Parathyroid adenoma (tissue), 2 donors: ENCODE results near the gene SCAMP3.

ENCODE experiments used
- H2AFZ ChIP-seq: fragments of 300-600 bp; sonication (generic); one replicate; pipeline ENCODE4 v1.7.0; 2017; ENCODE audit warnings: antibody characterized with exemption, mild to moderate bottlenecking
- H3K27ac ChIP-seq: fragments of 300-600 bp; sonication (generic); one replicate; pipeline ENCODE4 v1.7.0; 2017
- H3K27me3 ChIP-seq: fragments of 300-600 bp; sonication (generic); one replicate; pipeline ENCODE4 v1.7.0; 2017; ENCODE audit warnings: low read length; ENCODE audit not compliant: control insufficient read depth, insufficient read depth
- H3K36me3 ChIP-seq: fragments of 300-600 bp; sonication (generic); one replicate; pipeline ENCODE4 v1.7.0; 2017; ENCODE audit warnings: low read length; ENCODE audit not compliant: control insufficient read depth, insufficient read depth
- H3K4me1 ChIP-seq: fragments of 300-600 bp; sonication (generic); one replicate; pipeline ENCODE4 v1.7.0; 2017; ENCODE audit warnings: control low read depth
- H3K4me2 ChIP-seq: fragments of 300-600 bp; sonication (generic); one replicate; pipeline ENCODE4 v1.7.0; 2017; ENCODE audit warnings: low read length
- H3K4me3 ChIP-seq: fragments of 300-600 bp; sonication (generic); one replicate; pipeline ENCODE4 v1.7.0; 2017; ENCODE audit warnings: low read depth, low read length
- H3K79me2 ChIP-seq: fragments of 300-600 bp; sonication (generic); one replicate; pipeline ENCODE4 v1.7.0; 2017; ENCODE audit warnings: control low read depth
- H3K9ac ChIP-seq: fragments of 300-600 bp; sonication (generic); one replicate; pipeline ENCODE4 v1.7.0; 2017; ENCODE audit warnings: mild to moderate bottlenecking
- H3K9me3 ChIP-seq: fragments of 300-600 bp; sonication (generic); one replicate; pipeline ENCODE4 v1.7.0; 2017; ENCODE audit warnings: low read length; ENCODE audit not compliant: control insufficient read depth
- TF ChIP-seq, protein P1 (sequence below): fragments of 300-600 bp; sonication (generic); IDR thresholded peaks from one replicate; pipeline ENCODE4 v1.7.0; 2017; ENCODE audit warnings: antibody characterized with exemption, mild to moderate bottlenecking
- donor health status: primary hyperparathyroidism.

SCAMP3 gene

DNA sequence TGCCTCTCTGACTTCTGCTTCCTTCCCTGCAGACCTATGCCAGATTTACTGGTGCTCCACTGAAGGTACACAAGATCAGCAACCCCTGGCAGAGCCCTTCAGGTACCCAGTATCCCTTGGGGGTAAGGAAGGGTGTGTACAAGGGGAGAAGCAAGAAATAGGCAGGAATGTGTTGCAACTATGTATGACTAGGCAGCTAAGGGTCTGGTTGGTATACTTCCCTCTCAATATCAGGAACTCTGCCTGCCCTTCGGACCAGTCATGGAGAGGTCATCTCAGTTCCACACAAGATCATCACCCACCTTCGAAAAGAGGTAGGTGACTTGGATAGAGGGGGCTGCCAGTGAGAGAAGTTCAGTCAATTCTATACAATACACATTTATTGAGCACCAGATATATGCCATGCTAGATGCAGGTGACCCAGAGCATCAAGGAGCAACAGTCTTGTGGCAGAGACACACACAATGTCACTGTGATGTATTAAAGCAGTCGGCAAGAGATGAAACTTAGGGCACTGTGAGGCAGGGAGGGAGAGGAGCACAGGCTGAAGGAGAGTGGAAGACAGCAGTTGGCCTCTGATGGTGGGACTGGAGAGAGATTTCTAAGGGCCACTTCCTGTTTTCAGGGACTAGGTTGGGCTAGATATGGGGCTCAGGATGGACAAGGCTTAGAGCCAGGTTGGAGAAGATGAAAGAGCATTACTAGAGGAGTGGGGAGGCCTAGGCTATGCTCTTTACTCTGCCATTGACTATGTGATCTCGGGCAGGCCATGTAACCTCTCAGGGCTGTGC is 51.7 kb downstream of the SCAMP3 start:
- no peak overlapping the region for H3K9ac ChIP-seq
- no peak overlapping the region for H3K4me3 ChIP-seq
- H3K9me3 ChIP-seq: no peaks in the 10 kb centered on the region
- no peak overlapping the region for H3K4me2 ChIP-seq
- no peak overlapping the region for H2AFZ ChIP-seq
- H3K27me3 ChIP-seq: no peaks in the 10 kb centered on the region
- peaks cover 4% of the 10 kb centered on the region for H3K4me1 ChIP-seq
- no peaks in the 10 kb centered on the region for H3K79me2 ChIP-seq
- TF ChIP-seq, protein P1, sequence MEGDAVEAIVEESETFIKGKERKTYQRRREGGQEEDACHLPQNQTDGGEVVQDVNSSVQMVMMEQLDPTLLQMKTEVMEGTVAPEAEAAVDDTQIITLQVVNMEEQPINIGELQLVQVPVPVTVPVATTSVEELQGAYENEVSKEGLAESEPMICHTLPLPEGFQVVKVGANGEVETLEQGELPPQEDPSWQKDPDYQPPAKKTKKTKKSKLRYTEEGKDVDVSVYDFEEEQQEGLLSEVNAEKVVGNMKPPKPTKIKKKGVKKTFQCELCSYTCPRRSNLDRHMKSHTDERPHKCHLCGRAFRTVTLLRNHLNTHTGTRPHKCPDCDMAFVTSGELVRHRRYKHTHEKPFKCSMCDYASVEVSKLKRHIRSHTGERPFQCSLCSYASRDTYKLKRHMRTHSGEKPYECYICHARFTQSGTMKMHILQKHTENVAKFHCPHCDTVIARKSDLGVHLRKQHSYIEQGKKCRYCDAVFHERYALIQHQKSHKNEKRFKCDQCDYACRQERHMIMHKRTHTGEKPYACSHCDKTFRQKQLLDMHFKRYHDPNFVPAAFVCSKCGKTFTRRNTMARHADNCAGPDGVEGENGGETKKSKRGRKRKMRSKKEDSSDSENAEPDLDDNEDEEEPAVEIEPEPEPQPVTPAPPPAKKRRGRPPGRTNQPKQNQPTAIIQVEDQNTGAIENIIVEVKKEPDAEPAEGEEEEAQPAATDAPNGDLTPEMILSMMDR: no peak
- H3K36me3 ChIP-seq: no peaks in the 10 kb centered on the region
- no peak overlapping the region for H3K27ac ChIP-seq

DNA sequence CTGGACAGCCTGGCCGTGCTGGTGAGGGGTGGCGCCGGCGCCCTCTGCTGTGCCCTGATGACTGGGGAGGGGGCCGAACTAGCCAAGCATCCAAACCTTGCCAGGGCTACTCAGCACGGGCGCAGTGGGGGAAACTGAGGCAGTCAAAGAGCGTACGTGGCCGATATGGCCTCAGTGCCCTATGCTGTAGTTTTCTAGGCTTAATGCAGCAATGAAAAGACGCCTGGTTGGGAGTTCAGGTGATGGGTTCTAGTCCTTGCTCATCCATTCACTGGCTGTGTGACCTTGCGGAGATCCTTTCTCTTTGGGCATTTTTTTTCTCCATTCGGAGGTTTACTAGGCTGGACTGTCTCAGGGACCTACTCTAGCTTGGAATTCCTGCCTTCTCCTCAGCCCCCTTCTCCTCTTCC is 52.8 kb downstream of the SCAMP3 start:
- Histone ChIP-seq H3K27me3 (no peaks in the 10 kb centered on the region), H3K4me1 (peaks cover 4% of the 10 kb centered on the region), H2AFZ (peak overlapping the region; percentile 81), H3K4me3 (peak overlapping the region; percentile 77), H3K9ac (peak overlapping the region; percentile 94), H3K27ac (peak overlapping the region; percentile 99), H3K4me2 (peak overlapping the region; percentile 69), H3K79me2 (no peaks in the 10 kb centered on the region), H3K36me3 (no peaks in the 10 kb centered on the region), H3K9me3 (no peaks in the 10 kb centered on the region)
- TF ChIP-seq, protein P1: no peak

DNA sequence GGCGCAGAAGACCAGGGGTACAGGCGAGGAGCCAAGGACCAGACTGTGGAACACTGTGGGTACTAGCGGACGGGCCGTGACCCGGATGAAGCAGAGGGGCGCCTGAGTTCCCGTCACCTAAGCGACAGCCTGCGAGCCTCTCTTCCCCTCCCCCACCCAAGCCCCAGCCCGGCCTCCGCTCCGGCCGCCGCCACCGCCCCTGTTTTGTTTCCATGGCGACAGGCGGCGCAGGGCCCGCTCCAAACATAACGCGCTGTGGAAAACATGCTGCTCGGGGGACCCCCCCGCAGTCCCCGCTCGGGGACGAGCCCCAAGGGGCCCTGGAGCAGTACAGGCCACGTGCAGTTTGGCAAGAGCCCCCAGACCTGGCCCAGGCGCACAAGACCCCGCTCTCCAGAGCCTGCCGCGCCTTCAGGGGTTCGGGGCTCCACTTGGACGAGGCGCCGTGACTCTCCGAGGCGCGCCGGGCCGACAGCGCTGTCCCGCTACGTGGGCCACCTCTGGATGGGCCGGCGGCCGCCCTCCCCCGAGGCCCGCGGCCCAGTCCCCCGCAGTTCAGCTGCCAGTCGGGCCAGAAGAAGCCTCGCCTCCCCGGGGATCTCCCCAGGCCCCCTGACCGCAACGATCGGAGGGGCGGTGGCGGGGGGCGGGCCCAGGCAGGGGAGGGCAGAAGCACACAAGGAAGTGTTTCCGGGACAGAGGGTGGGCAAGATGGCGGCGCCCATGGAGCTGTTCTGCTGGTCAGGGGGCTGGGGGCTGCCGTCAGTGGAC is 53.4 kb downstream of the SCAMP3 start, which contains the start of gene MTX1:
Gene MTX1, plus strand, starts transcription at position 155 of the 771 bp plus-strand sequence. Its CDS starts 110 bp downstream, at position 265.
- Histone ChIP-seq H3K36me3 (no peaks in the 10 kb centered on the region), H3K4me2 (peak within 1 kb of the TSS; percentile 69), H3K4me1 (peaks cover 4% of the 10 kb centered on the region), H2AFZ (peak within 1 kb of the TSS; percentile 81), H3K79me2 (no peaks in the 10 kb centered on the region), H3K27ac (peak within 1 kb of the TSS; percentile 99), H3K9me3 (no peaks in the 10 kb centered on the region), H3K4me3 (peak within 1 kb of the TSS; percentile 77), H3K27me3 (no peaks in the 10 kb centered on the region), H3K9ac (peak within 1 kb of the TSS; percentile 94)
- TF ChIP-seq, protein P1: no peak

DNA sequence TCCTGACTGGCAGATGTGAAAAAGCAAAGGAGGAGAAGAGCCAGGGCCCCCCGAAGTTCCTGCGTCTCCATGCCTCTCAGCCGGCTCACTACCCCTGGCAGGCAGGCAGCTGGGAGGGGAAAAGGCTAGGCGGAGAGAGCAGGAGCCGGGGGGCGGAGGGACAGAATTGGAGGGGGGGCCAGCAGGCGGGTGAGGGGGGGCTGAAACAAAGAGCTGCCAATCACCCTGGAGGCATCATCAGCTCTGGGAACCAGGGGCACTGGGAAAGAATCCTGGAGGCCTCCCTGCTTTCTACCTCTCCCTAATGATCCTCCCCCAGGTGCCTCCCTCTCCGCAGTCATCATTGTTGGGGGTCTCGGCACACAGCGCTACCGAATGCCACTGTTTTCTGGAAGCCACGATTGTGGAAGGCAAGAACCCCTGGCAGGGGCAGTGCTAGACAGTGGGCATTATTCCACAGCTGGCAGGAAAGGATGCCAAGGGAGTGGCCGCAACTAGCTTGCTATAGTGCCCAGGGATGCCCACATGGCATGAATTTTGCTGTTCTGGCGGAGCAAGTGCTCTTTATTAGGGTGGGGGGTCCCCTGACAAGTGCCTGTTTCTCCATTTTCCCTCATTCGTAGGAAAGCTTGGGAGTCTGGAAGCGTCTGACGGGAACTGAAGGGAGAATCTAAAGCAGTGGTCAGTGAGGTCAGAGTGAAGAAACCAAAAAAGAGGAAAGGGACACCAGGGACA is 54.2 kb downstream of the SCAMP3 start, which contains the start of gene THBS3:
Gene THBS3, minus strand, starts transcription at position 92 of the 735 bp plus-strand sequence. Its CDS starts 21 bp downstream, at position 71.
- H3K27ac ChIP-seq: peak within 1 kb of the TSS; percentile 99
- H3K4me1 ChIP-seq: peaks cover 4% of the 10 kb centered on the region
- H3K27me3 ChIP-seq: no peaks in the 10 kb centered on the region
- peak within 1 kb of the TSS; percentile 94 for H3K9ac ChIP-seq
- H3K9me3 ChIP-seq: no peaks in the 10 kb centered on the region
- peak within 1 kb of the TSS; percentile 69 for H3K4me2 ChIP-seq
- peak within 1 kb of the TSS; percentile 77 for H3K4me3 ChIP-seq
- H3K79me2 ChIP-seq: no peaks in the 10 kb centered on the region
- no peaks in the 10 kb centered on the region for H3K36me3 ChIP-seq
- TF ChIP-seq, protein P1: no peak
- H2AFZ ChIP-seq: peak within 1 kb of the TSS; percentile 81
